Activated CD4-positive, CD25-positive, alpha-beta regulatory T cell treated with anti-CD3 and anti-CD28 coated beads, Interleukin-2, amount 50 U/mL, for 16 hours (primary cell): ENCODE results near the gene PIEZO2.

Source experiments
- DNase-seq: peaks from one replicate; pipeline ENCODE4 v3.0.0-alpha.2; 2020; ENCODE audit warnings: low read depth, low spot score

The PIEZO2 gene

GRCh38 chr18:10748641-10749040, 400.7 kb downstream of the PIEZO2 start:
- no peak for DNase-seq

- DNase-seq: no peak
These were observed 403.4 kb downstream of the PIEZO2 start for GRCh38 chr18:10745971-10746370.

GRCh38 chr18:10745219-10745618, 404.1 kb downstream of the PIEZO2 start:
- DNase-seq: no peak

DNA sequence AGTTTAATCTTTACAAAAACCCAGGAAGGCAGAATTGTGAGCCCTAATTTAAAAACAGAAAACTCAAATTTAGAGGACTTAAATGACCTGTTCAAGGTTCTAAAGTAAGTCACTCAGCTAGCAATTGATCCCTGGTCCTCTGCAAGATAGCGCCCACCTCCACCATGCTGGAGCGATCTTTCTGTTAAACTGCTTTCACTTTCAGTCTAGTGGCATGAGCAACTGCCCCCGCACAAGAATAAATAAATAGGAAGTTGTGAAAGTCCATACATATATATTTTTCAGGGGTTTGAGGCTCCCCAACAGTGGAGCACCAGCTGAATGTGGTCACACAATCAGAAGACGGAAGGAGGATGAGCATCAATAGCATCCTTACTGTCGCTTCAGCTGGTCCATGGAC, 405.6 kb downstream of the PIEZO2 start:
- DNase-seq: no peak

DNA sequence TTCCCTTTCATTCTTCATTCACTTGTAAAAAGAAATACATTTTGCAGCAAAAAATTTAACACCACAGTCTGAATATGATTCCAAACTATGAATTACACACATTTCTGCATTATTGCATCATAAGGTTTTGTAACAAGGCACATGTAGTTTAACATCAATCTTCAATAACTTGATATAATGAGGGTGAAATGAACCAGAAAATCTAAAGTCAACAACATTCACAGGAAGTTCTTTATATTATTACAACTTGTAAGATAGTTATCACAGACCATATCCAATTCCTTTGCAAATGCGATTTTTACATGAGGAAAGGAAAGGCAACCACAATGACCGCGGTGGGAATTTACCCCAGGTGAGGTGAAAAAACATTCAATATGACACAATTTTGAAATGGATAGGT, 410.2 kb downstream of the PIEZO2 start:
- no peak for DNase-seq

DNA sequence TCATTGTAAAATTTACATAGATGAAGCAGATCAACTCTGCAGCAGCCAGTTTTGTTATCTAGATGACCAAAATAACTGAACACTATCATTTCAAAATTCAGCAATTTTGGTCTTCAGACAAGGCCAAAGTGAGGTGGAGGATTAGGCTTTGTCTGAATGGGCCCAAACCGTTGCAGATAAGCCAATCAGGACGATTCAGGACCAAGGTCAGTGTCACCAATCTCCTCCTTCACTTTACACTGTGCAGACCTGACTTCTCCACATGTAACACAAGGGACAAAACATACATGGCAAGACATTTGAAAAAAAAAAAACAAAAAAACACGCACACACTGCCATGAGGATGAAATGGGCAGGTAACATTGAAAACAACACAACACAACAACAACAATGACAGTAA, 412.4 kb downstream of the PIEZO2 start:
- no peak for DNase-seq

GRCh38 chr18:10732990-10733389, 416.4 kb downstream of the PIEZO2 start:
- DNase-seq: no peak

- DNase-seq: no peak
These were observed 421.9 kb downstream of the PIEZO2 start for GRCh38 chr18:10727477-10727876.

GRCh38 chr18:10726198-10727068, 422.9 kb downstream of the PIEZO2 start:
- DNase-seq: no peak

DNA sequence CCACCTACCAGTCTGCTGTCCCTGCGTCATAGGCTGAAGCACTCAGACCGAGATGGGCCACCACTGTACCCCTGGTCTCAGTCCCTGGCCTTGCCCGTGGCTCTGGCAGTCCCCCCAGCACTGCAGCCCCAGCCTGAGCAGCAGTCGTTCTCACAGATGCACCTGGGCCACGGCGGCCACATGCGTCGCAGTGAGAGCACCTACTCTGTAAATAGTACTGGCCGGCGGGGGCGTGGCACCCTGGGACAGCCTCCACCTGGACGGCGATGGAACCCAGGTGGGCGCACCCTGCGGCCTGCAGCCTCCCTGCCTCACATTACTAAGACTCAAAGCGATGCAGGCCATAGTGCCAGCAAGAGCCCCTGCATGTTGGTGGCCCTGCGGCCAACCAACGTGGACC, 424.7 kb downstream of the PIEZO2 start:
- DNase-seq: no peak

GRCh38 chr18:10723496-10723895, 425.9 kb downstream of the PIEZO2 start:
- DNase-seq: no peak

DNA sequence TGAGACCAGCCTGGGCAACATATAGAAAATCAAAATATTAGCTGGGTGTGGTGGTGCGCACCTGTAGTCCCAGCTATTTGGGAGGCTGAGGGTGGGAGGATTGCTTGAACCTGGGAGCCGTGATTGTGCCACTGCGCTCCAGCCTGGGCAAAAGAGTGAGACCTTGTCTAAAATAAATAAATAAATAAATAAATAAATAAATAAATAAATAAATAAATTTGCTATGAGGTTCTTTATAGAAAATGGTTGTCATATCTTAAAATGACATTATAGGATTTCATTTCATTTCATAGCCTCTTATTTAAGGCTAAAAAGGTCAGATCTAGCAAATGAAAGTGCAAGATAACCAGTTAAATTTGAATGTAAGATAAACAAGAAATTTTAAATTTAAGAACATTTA, 430.6 kb downstream of the PIEZO2 start:
- no peak for DNase-seq

GRCh38 chr18:10715791-10716190, 433.6 kb downstream of the PIEZO2 start:
- no peak for DNase-seq

DNA sequence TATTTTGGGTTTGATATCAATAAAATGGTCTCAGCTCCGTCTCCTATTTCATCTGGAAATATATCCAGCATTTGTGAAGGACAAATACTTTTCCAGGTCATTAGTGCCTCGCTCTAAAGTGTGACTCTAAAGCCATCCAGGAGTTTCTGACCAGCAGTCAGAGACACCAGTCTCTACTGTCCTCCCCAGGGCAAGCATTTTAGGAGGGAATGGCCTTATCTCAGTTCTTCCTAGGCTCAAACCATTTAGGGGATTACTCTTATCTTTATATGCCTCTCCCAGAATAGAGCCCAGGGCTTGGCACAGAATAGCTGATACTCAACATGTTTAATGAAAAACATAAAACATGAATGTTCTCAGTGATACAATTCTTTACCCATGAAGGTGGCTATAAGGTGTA, 436.0 kb downstream of the PIEZO2 start:
- no peak for DNase-seq

DNA sequence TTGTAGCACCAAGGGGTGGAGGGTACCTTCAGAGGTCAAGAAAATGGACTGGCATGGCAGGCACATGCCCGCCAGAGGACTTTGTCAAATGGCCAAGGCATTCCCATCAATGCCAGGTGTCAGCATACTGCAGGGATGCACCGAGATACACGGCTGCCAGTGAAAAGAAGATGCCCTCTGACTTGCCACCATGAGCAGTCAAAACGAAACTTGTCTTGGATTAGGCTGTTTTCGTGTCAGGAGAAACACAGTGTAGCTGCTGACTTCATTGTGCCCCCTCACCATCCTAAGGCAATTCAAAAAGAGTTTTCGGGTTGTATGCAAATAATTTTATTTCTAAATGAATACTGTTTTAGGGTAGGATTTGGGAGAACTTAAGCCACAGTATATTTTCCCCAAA, 442.1 kb downstream of the PIEZO2 start:
- DNase-seq: no peak

GRCh38 chr18:10705786-10706185, 443.6 kb downstream of the PIEZO2 start:
- DNase-seq: no peak

DNA sequence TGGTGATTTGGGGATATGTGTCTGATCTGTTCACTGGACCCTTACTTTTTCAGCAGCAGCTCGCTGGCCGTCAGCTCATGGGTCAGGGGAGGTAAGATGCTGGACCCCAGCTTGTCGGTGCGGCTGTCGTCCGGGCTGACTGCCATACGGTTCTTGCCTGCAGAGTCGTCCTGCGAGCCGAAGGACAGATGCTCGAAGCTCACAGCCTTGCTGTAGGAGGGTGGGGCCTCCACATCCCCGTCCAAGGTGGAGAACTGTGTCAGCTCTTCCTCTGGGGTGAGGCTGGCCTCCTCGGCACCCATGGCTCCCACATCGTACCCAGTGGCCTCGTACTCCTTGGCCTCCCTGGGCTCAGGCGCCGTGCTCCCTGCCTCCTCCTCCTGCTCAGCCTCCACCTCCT, 444.1 kb downstream of the PIEZO2 start:
- DNase-seq: no peak

GRCh38 chr18:10702206-10702605, 447.2 kb downstream of the PIEZO2 start:
- no peak for DNase-seq

- no peak for DNase-seq
These were observed 459.0 kb downstream of the PIEZO2 start for GRCh38 chr18:10690366-10690765.

DNA sequence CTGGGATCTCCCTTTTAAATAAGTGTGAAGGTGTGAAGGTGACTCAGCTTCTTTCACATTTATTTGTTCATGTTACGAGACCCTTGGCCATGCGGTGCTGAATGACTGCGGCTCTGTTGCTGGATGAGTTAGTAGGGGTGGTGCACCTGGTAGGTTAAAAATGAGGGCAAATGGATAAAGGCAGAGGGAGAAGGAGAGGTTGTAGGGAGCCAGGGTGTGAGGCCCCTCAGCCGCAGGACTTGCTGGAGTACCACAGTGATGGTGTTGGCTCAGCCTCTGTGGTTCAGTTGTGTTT, 459.4 kb downstream of the PIEZO2 start:
- DNase-seq: no peak

- no peak for DNase-seq
These were observed 459.9 kb downstream of the PIEZO2 start for GRCh38 chr18:10689236-10690034.

DNA sequence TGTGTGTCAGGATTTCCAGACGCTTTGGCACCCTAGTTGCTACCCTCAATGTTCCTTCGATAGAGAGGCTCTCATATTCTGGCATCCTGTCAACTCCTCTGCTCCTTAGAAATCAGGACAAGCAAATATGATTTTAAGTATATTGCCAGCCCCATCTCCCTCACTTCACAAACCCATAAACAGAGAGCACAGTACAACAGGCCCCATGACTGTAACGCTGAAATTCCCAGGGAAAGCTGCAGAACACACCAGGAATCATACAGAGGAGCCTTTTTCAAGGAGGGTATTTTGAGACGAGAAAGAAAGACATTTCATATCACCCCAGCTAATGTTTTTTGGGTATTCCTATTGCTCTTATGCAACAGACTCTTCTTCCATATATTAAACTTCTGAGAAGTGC, 460.6 kb downstream of the PIEZO2 start:
- no peak for DNase-seq
